GM10248 (cell line): Measurements from ENCODE around the gene GAS7.

Experiments used
- CTCF ChIA-PET: fragments of 300-600 bp; sonication (Branson Sonifier 250); formaldehyde crosslinking; extraction: SDS; loops from one replicate; lab custom pipeline; 2021; ENCODE audit warnings: antibody characterized with exemption; lab: Yijun Ruan, JAX
- POLR2A ChIA-PET: fragments of 350-650 bp; sonication (Branson Sonifier 250); formaldehyde crosslinking; extraction: SDS; loops from one replicate; lab custom pipeline; 2020; ENCODE audit warnings: antibody characterized with exemption; lab: Yijun Ruan, JAX
- DNase-seq: peaks from one replicate; pipeline ENCODE4 v3.0.0; 2012; ENCODE audit errors: extremely low spot score
- CTCF ChIP-seq: IDR thresholded peaks from 2 replicates; pipeline ENCODE4 v1.5.1; 2012; ENCODE audit warnings: mild to moderate bottlenecking, low read depth; ENCODE audit errors: extremely low read depth, missing control alignments, control extremely low read depth

The GAS7 gene

GRCh38 chr17:10139577-10139976 is 58.8 kb downstream of the GAS7 start:
- no peak for DNase-seq
- POLR2A ChIA-PET = no interaction called here
- no peak for TF ChIP-seq CTCF
- CTCF ChIA-PET = interaction anchor here (1.0 to 2.4 kb wide), 4 partner anchors 10 to 152 kb away, joined by 3 to 6 read pairs (median 3); no protein-coding TSS in a partner anchor

DNA sequence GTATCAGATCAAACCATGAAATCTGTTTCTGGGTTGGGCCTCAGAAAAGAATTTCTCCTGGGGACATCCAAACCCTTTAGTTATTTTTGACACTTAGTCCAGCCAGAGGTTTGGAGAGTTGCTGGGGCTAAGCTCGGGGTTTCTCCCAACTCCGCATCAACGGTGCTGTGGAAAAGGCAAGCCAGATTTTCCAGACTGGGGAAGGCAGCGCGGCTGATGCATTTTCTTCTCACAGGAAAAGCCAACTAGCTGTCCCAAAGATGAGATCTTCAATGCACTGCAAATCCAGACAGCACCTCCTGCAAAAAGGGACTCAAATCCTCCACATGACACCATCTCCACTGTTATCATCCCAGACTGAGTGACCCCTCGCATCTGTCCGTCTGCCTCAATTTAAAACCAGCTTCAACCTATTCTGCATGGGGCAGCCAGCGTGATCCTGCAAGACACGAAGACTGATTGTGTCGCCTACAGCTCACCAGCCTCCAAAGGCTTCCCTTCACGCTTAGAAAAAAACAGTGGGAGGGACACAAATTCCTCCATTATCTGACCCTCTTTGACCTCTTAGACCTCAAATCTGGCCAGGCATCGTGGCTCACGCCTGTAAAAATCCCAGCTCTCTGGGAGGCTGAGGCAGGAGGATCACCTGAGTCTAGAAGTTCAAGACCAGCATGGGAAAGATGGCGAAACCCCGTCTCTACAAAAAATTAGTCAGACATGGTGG is 62.0 kb downstream of the GAS7 start:
- POLR2A ChIA-PET = no interaction called here
- CTCF ChIA-PET = interaction anchor here (1.2 to 1.7 kb wide), 4 partner anchors 8 to 21 kb away, joined by 3 to 6 read pairs (median 4); no protein-coding TSS in a partner anchor
- no peak for DNase-seq
- no peak for TF ChIP-seq CTCF

GRCh38 chr17:10135539-10136257 is 62.7 kb downstream of the GAS7 start:
- ChIA-PET POLR2A (no interaction called here), CTCF (interaction anchor here (1.8 kb wide), 1 partner anchor 13 kb away, joined by 5 read pairs; no protein-coding TSS in a partner anchor)
- no peak for TF ChIP-seq CTCF
- DNase-seq = no peak

- DNase-seq = no peak
- POLR2A ChIA-PET = no interaction called here
- CTCF ChIA-PET = no interaction called here
- no peak for TF ChIP-seq CTCF
These were observed 67.7 kb downstream of the GAS7 start for GRCh38 chr17:10130677-10131076.

DNA sequence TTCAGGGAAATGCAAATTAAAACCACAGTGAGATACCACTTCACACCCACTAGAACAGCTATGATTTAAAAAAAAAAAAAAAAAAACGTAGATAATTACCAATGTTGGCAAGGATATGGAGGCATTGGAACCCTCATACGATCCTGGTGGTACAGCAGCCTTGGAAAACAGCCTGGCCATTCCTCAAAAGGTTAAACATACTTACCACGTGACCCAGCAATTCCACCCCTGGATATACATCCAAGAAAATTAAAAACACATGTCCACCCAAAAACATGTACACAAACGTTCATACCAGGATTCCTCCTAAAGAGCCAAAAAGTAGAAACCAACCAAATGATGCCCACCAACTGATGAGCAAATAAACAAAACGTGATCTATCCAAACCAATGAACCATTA is 68.1 kb downstream of the GAS7 start:
- ChIA-PET POLR2A (no interaction called here), CTCF (no interaction called here)
- TF ChIP-seq CTCF = no peak
- no peak for DNase-seq

- ChIA-PET POLR2A (no interaction called here), CTCF (interaction anchor here (2.2 kb wide), 1 partner anchor 9 kb away, joined by 6 read pairs; no protein-coding TSS in a partner anchor)
- no peak for TF ChIP-seq CTCF
- no peak for DNase-seq
These were observed 70.5 kb downstream of the GAS7 start for GRCh38 chr17:10127819-10128425.
